Lower leg skin (tissue), 4 donors: ENCODE results near the gene ADCYAP1. TPM values are rescaled to one million over a fixed set of nuclear protein-coding genes. Genes with fewer than 3 reads are reported as not detected.

Source experiments
- DNase-seq, 2 donors: peaks; one replicate each; pipeline ENCODE4 v3.0.0-alpha.2; 2019; ENCODE audit warnings: low spot score in 2 of 2
- H3K4me3 ChIP-seq: fragments of 200-600 bp; sonication (generic); 2 replicates; pipeline ENCODE4 v1.5.1; 2017; ENCODE audit warnings: mild to moderate bottlenecking, low read depth; ENCODE audit not compliant: poor library complexity, severe bottlenecking
- POLR2A ChIP-seq, 2 donors: fragments of 450-650 bp; IDR thresholded peaks; one replicate each; pipeline ENCODE4 v1.6.1; 2016 to 2017; ENCODE audit warnings: antibody characterized with exemption in 2 of 2, mild to moderate bottlenecking in 1 of 2, moderate library complexity in 1 of 2
- WGBS, 2 donors: methylation state at CpG; one replicate each; pipeline ENCODE4 v1.1.5; 2018; 5-methylcytosine and 5-hydroxymethylcytosine counted together
- intact Hi-C: fragments of 100-400 bp; cut with DNase I; formaldehyde crosslinking; loops from one replicate; pipeline ENCODE4 v1.15.0; 2023; ENCODE audit warnings: low total_unique reads
- total RNA-seq, 4 donors: library from RNA; depleted of rRNA; stranded (reverse); fragments of >200 nt; gene quantifications; one replicate each; pipeline ENCODE4 v1.1.0, GENCODE V29; 2016
- TF ChIP-seq, protein P1 (sequence below), 3 donors: fragments of 450-650 bp; IDR thresholded peaks; one replicate each; pipeline ENCODE4 v1.5.1; 2016; ENCODE audit warnings: antibody characterized with exemption in 3 of 3, mild to moderate bottlenecking in 3 of 3, moderate library complexity in 2 of 3

Gene ADCYAP1
- total RNA-seq, 4 donors from 2014 or later, result 0.12 TPM; not detected in 3

DNA sequence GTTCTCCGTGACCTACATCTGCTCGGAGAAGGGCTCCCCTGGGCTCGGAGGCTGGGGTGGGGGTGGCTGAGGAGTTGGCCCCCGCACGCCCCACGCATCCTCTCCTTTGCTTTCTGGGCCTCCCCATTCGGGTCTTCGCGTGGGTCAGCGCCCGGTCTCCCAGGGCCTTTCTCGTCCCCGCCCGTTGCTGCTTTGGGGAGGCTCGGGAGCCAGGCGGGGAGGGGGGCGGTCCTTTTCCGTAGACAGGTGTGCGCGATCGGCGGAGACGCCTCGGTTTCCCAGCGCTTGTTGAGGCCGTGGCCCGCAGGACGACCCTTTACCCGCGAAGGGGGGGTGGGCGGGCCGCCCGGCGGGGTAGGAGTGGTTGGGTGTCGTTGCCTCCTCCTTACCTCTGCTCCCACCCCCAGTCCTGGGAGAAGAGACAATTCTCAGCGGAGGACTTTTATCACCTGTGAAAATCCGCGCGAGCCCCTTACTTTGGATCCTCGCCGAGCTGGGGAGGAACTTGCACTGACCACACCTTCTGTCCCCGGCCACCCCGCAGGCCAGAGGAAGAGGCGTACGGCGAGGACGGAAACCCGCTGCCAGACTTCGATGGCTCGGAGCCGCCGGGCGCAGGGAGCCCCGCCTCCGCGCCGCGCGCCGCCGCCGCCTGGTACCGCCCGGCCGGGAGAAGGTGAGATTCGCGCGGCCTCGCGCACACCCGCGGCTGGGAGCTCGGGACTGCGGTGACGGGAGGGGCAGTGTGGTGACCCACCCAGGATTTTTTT lies 2.6 kb downstream of the ADCYAP1 start:
- H3K4me3 ChIP-seq, result peak overlapping the region; percentile 5
- TF ChIP-seq POLR2A (IDR thresholded peaks at IDR 0.05), result no peak
- TF ChIP-seq, protein P1, sequence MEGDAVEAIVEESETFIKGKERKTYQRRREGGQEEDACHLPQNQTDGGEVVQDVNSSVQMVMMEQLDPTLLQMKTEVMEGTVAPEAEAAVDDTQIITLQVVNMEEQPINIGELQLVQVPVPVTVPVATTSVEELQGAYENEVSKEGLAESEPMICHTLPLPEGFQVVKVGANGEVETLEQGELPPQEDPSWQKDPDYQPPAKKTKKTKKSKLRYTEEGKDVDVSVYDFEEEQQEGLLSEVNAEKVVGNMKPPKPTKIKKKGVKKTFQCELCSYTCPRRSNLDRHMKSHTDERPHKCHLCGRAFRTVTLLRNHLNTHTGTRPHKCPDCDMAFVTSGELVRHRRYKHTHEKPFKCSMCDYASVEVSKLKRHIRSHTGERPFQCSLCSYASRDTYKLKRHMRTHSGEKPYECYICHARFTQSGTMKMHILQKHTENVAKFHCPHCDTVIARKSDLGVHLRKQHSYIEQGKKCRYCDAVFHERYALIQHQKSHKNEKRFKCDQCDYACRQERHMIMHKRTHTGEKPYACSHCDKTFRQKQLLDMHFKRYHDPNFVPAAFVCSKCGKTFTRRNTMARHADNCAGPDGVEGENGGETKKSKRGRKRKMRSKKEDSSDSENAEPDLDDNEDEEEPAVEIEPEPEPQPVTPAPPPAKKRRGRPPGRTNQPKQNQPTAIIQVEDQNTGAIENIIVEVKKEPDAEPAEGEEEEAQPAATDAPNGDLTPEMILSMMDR (IDR thresholded peaks at IDR 0.05), result no peak
- WGBS, 2 donors, result 1 to 3% methylated on average over 58 to 64 of the region's 75 CpGs
- intact Hi-C loops, result no loop called here
- DNase-seq, result peak in 1 of 2 donors; percentile 82

DNA sequence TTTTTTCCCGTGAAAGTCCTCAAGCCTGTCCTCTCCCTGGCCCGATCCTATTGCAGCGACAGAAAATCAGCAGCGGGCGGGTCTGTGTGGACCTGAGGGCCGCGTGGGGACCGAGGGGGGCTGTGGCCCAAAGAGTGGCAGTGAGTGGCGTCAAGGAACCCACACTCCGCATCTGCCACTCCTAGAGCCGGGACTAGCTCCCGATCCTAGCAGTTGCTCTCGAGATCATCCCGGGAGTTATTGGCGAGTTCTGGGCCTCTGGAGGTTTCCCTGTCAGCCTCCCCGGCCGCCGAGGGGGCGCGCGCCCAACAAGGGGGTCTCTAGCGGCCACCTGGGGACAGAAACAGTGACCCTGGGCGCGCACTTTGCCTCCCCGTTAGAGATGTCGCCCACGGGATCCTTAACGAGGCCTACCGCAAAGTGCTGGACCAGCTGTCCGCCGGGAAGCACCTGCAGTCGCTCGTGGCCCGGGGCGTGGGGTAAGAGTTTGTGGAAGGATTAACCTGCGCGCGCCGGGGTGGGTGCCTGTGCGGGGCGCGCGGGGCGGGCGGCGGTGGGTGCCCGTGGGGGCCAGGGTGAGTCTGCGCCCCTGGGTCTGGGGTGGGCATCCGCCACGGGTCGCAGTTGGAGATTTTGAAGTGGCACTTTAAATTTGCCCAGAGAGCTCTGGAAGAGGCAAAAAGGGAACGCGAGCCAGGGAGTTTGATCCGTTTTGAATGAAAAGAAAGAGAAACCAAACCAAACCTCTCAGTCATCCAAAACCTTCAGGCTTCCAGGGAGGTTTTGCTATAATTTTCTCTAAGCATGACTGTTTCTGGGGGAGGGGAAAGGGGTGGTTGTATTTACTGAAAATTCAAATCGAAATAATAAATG lies 3.5 kb downstream of the ADCYAP1 start:
- DNase-seq, result peak in 1 of 2 donors; percentile 79
- intact Hi-C loops, result no loop called here

DNA sequence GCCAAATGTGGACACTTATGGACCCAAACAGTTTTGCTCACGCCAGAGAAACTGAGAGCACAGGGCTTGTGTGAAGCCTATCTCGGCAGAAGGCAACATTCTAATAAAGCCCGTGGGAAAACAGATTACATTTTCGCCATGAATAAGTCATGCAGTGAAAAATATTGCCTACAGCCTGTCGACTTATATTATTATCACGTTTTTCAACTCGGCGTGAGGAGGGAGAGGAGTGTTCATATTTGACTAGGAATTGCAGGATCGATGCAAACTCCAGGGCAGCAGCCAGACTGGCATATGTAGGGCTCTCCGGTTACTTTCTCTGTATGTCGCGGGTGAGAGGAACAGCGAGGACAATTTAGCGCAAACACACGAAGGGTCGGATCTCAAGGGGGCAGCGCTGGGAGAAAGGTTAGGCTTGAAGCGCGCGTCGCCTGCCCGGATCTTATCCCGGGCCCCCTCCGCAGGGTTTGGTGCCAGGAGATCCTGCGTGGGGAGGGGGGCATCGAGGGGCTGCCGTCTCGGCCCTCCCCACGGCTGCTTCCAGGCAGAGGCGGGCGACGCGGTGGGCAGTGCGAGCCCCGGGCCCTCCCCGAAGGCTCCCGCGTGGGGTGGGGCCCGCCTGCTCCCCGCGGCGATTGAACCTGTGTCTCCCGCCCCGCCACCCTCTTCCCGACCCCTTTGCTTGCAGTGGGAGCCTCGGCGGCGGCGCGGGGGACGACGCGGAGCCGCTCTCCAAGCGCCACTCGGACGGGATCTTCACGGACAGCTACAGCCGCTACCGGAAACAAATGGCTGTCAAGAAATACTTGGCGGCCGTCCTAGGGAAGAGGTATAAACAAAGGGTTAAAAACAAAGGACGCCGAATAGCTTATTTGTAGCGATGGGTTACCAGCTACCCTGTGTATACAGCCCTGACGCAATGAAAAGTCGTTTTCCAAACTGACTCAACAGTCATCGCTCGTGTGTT lies 4.4 kb downstream of the ADCYAP1 start:
- DNase-seq, result no peak
- H3K4me3 ChIP-seq, result peak overlapping the region; percentile 14
- TF ChIP-seq POLR2A (IDR thresholded peaks at IDR 0.05), result no peak
- TF ChIP-seq, protein P1 (IDR thresholded peaks at IDR 0.05), result no peak
- intact Hi-C loops, result no loop called here
- WGBS, 2 donors, result 8 to 9% methylated on average over 38 to 52 of the region's 69 CpGs

More for the DNA sequence above, 3.5 kb downstream of the ADCYAP1 start:
- WGBS, 2 donors, result 3 to 4% methylated on average over 39 to 53 of the region's 55 CpGs
- peak overlapping the region; percentile 14 for H3K4me3 ChIP-seq
- TF ChIP-seq POLR2A (IDR thresholded peaks at IDR 0.05), result no peak
- TF ChIP-seq, protein P1 (IDR thresholded peaks at IDR 0.05), result no peak

DNA sequence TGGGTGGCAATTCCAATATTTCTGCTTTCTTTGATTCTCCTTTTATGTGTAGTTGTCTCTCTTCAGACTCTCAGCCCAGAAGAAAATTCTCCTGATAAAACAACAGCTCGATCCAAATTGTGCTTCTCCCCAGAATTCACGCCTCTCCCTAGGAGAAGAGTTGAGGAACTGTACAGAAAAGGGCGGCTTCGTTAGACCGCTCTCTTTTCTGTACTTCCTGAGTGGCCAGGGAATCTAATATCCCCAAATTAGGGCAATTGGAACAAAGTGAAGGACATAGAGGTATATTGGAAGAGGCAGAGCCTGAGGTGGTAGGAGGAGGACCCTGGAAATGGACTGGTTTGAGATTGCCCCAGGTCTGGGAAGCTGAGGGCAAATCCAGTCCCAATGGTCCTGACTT lies 5.6 kb downstream of the ADCYAP1 start:
- no peak for TF ChIP-seq POLR2A (IDR thresholded peaks at IDR 0.05)
- TF ChIP-seq, protein P1 (IDR thresholded peaks at IDR 0.05), result no peak
- intact Hi-C loops, result no loop called here

DNA sequence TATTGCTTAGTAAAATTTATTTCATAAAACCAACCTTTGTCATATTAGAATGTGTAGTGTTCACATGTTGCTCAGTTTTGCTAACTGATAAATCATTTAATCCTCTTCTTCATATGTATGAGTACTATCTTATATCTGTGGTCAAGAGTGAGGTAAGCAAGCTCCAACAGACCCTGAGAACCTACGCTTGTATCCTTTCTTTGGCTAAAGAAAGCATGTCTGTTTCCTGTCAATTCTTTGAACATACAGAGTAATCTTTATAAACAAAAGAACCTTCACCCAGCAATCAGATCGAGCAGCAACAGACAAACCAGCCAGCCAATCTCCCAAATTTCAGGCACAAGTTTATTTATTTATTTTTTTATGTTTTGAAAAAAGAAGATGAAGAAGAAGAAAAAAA lies 6.4 kb downstream of the ADCYAP1 start:
- TF ChIP-seq POLR2A (IDR thresholded peaks at IDR 0.05), result no peak
- TF ChIP-seq, protein P1 (IDR thresholded peaks at IDR 0.05), result no peak
- H3K4me3 ChIP-seq, result no peak overlapping the region
- 21 to 27% methylated on average over 2 of the region's 2 CpGs for WGBS, 2 donors
- intact Hi-C loops, result no loop called here
- DNase-seq, result no peak

More for the DNA sequence above, 5.6 kb downstream of the ADCYAP1 start:
- no peak for DNase-seq
- H3K4me3 ChIP-seq, result no peak overlapping the region
- WGBS, 2 donors, result 49 to 54% methylated on average over 5 of the region's 5 CpGs
